Measurements from ENCODE around the gene DCAF8L1.

DNA sequence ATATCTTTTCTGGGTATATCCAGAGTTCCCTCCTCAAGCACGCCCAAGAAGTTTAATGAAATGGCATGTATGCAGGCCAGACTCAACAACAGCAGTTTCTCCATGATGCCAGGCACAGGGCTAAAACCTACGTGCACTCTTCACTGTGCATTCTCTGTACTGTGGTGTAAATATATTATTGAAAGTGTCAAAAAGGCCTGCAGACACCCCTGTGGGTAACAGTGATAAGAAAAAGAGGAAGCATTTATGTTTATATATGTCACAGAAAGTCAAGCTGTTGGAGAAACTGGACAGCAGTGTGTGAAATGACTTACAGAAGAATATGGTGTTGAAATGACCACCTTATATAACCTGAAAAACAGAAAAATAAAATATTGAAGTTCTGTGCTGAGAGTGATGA, 29.6 kb upstream of the DCAF8L1 start:
- no peak for TF ChIP-seq GATA2 (IDR thresholded peaks at IDR 0.05; ENCODE audit: low read depth, low read length)
- no peak for TF ChIP-seq GATA3 (IDR thresholded peaks at IDR 0.05; ENCODE audit: low read depth, low read length)

Measured in SH-SY5Y (cell line).